K562 (cell line): ENCODE results near the gene CYP26A1.

Experiments used
- CBX3 ChIP-seq, 2 experiments: IDR thresholded peaks; 1 replicate in 1 of 2; 2 replicates in 1 of 2; pipeline ENCODE4 v1.6.1; 2012; ENCODE audit warnings: inconsistent platforms in 2 of 2, low read length in 2 of 2, borderline replicate concordance in 1 of 2, control low read depth in 1 of 2
- IRF1 ChIP-seq: sonication (generic); formaldehyde crosslinking; IDR thresholded peaks from 2 replicates; pipeline ENCODE4 v1.8.0; 2022; ENCODE audit warnings: missing genetic modification reagents, mild to moderate bottlenecking, borderline replicate concordance
- KLF16 ChIP-seq: IDR thresholded peaks from 2 replicates; pipeline ENCODE4 v1.6.1; 2016; ENCODE audit warnings: antibody characterized with exemption
- NKRF ChIP-seq: fragments of 450-650 bp; IDR thresholded peaks from 2 replicates; pipeline ENCODE4 v1.6.1; 2016; ENCODE audit warnings: borderline replicate concordance
- RFX5 ChIP-seq: IDR thresholded peaks from 2 replicates; pipeline ENCODE4 v1.6.1; 2011; ENCODE audit warnings: low read depth, mild to moderate bottlenecking, improper control_type of control experiment, low read length
- YBX1 ChIP-seq: fragments of 450-650 bp; IDR thresholded peaks from 2 replicates; pipeline ENCODE4 v1.7.1; 2016; ENCODE audit warnings: mild to moderate bottlenecking
- ZKSCAN8 ChIP-seq: fragments of 200-800 bp; sonication (Bioruptor generic); IDR thresholded peaks from 2 replicates; pipeline ENCODE4 v1.6.1; 2016; ENCODE audit warnings: missing genetic modification characterization, missing compliant biosample characterization
- ZNF224 ChIP-seq: sonication (generic); formaldehyde crosslinking; IDR thresholded peaks from 2 replicates; pipeline ENCODE4 v1.8.0; 2022; ENCODE audit warnings: mild to moderate bottlenecking, missing genetic modification reagents
- ZSCAN29 ChIP-seq: fragments of 450-650 bp; IDR thresholded peaks from 2 replicates; pipeline ENCODE4 v1.6.1; 2017

GRCh38 chr10:93063977-93064660 lies 9.6 kb upstream of the CYP26A1 start:
- no peak for TF ChIP-seq IRF1 (CRISPR knock-in tag)
- TF ChIP-seq ZSCAN29: no peak
- no peak for TF ChIP-seq NKRF
- no peak for TF ChIP-seq YBX1
- no peak for TF ChIP-seq KLF16
- no peak for TF ChIP-seq RFX5
- no peak for TF ChIP-seq CBX3 (IDR thresholded peaks at IDR 0.05; ENCODE audit: borderline replicate concordance in 1 of 2, low read length in 2 of 2)
- TF ChIP-seq ZKSCAN8 (CRISPR knock-in tag): no peak
- TF ChIP-seq ZNF224 (CRISPR knock-in tag): no peak
